Hematopoietic multipotent progenitor cell treated with erythropoietin and hydrocortisone succinate and interleukin-3 and kit ligand, for 17 days (in vitro differentiated cells): Measurements from ENCODE around the gene COPE.

Experiments used
- DNase-seq: peaks from one replicate; pipeline ENCODE4 v3.0.0-alpha.2; 2015; ENCODE audit warnings: low spot score

Gene COPE

GRCh38 chr19:18850471-18851375 is 68.5 kb downstream of the COPE start:
- no peak for DNase-seq

GRCh38 chr19:18849838-18850400 is 69.3 kb downstream of the COPE start:
- no peak for DNase-seq
